HepG2 (cell line): ENCODE measurements around the gene PRM2. TPM values are rescaled to one million over a fixed set of nuclear protein-coding genes. Genes with fewer than 3 reads are reported as not detected.

ENCODE experiments used
- CAMTA2 ChIP-seq: sonication (generic); formaldehyde crosslinking; IDR thresholded peaks from 2 replicates; pipeline ENCODE4 v1.4.0; 2020; ENCODE audit warnings: mild to moderate bottlenecking, missing genetic modification reagents, borderline replicate concordance
- GZF1 ChIP-seq: sonication (generic); formaldehyde crosslinking; IDR thresholded peaks from 2 replicates; pipeline ENCODE4 v1.5.1; 2020; ENCODE audit warnings: mild to moderate bottlenecking, missing genetic modification reagents
- HDAC1 ChIP-seq: sonication (generic); formaldehyde crosslinking; IDR thresholded peaks from 2 replicates; pipeline ENCODE4 v1.5.1; 2020; ENCODE audit warnings: mild to moderate bottlenecking, missing genetic modification reagents
- HNF4A ChIP-seq: sonication (generic); formaldehyde crosslinking; IDR thresholded peaks from 2 replicates; pipeline ENCODE4 v1.4.0; 2020; ENCODE audit warnings: missing genetic modification reagents
- HNRNPLL ChIP-seq: fragments of 200-400 bp; formaldehyde crosslinking; IDR thresholded peaks from 2 replicates; pipeline ENCODE4 v1.6.1; 2017; ENCODE audit warnings: mild to moderate bottlenecking, low read depth, low read length; ENCODE audit not compliant: poor library complexity, severe bottlenecking
- HOXA7 ChIP-seq: sonication (generic); formaldehyde crosslinking; IDR thresholded peaks from 2 replicates; pipeline ENCODE4 v1.8.1; 2022; ENCODE audit warnings: mild to moderate bottlenecking, missing genetic modification reagents, moderate library complexity
- NFE2 ChIP-seq: sonication (generic); formaldehyde crosslinking; IDR thresholded peaks from 2 replicates; pipeline ENCODE4 v1.4.0; 2020; ENCODE audit warnings: missing genetic modification reagents
- PPARG ChIP-seq: conservative IDR thresholded peaks from 2 replicates; pipeline ENCODE4 v1.6.1; 2016; ENCODE audit warnings: missing biosample characterization, missing genetic modification reagents
- RBAK ChIP-seq: sonication (generic); formaldehyde crosslinking; IDR thresholded peaks from 2 replicates; pipeline ENCODE4 v1.5.1; 2020; ENCODE audit warnings: mild to moderate bottlenecking, missing genetic modification reagents
- REXO4 ChIP-seq: sonication (generic); formaldehyde crosslinking; IDR thresholded peaks from 2 replicates; pipeline ENCODE4 v1.8.0; 2022; ENCODE audit warnings: missing genetic modification reagents, mild to moderate bottlenecking, borderline replicate concordance
- SALL2 ChIP-seq: sonication (generic); formaldehyde crosslinking; IDR thresholded peaks from 2 replicates; pipeline ENCODE4 v1.8.1; 2023; ENCODE audit warnings: mild to moderate bottlenecking, missing genetic modification reagents, inconsistent platforms
- SETDB1 ChIP-seq: sonication (generic); formaldehyde crosslinking; IDR thresholded peaks from 2 replicates; pipeline ENCODE4 v1.5.1; 2020; ENCODE audit warnings: missing genetic modification reagents, mild to moderate bottlenecking, borderline replicate concordance
- SOX6 ChIP-seq, 2 experiments: fragments of 450-650 bp in 1 of 2; sonication (generic) in 1 of 2; formaldehyde crosslinking in 1 of 2; IDR thresholded peaks; 2 replicates each; pipeline versions ENCODE4 v1.4.0 to v1.6.1; 2017 to 2020; ENCODE audit warnings: antibody characterized with exemption in 1 of 2, mild to moderate bottlenecking in 1 of 2, missing genetic modification reagents in 1 of 2
- YEATS4 ChIP-seq: sonication (generic); formaldehyde crosslinking; IDR thresholded peaks from 2 replicates; pipeline ENCODE4 v1.4.0; 2020; ENCODE audit warnings: missing genetic modification reagents, borderline replicate concordance
- ZEB1 ChIP-seq: IDR thresholded peaks from 2 replicates; pipeline ENCODE4 v1.6.1; 2012; ENCODE audit warnings: mild to moderate bottlenecking, low read depth, inconsistent platforms; ENCODE audit not compliant: insufficient replicate concordance
- ZNF335 ChIP-seq: sonication (generic); formaldehyde crosslinking; IDR thresholded peaks from 2 replicates; pipeline ENCODE4 v1.4.0; 2020; ENCODE audit warnings: missing genetic modification reagents
- ZNF33A ChIP-seq: sonication (generic); formaldehyde crosslinking; IDR thresholded peaks from 2 replicates; pipeline ENCODE4 v1.5.1; 2020; ENCODE audit warnings: missing genetic modification reagents, mild to moderate bottlenecking, moderate library complexity, borderline replicate concordance
- ZNF34 ChIP-seq: sonication (generic); formaldehyde crosslinking; IDR thresholded peaks from 2 replicates; pipeline ENCODE4 v1.4.0; 2020; ENCODE audit warnings: mild to moderate bottlenecking, missing genetic modification reagents, borderline replicate concordance
- ZNF780A ChIP-seq: sonication (generic); formaldehyde crosslinking; IDR thresholded peaks from 2 replicates; pipeline ENCODE4 v1.8.0; 2022; ENCODE audit warnings: mild to moderate bottlenecking, missing genetic modification reagents, moderate library complexity
- ZSCAN22 ChIP-seq: sonication (generic); formaldehyde crosslinking; IDR thresholded peaks from 2 replicates; pipeline ENCODE4 v1.4.0; 2020; ENCODE audit warnings: mild to moderate bottlenecking, missing genetic modification reagents
- ZSCAN9 ChIP-seq: IDR thresholded peaks from 2 replicates; pipeline ENCODE4 v1.6.1; 2016; ENCODE audit warnings: borderline replicate concordance
- polyA plus RNA-seq, 8 experiments: library from polyadenylated mRNA; depleted of rRNA in 3 of 8; stranded (reverse) in 7 of 8; unstranded in 1 of 8; fragments of >200 nt; fragmentation: Illumina TruSeq in 4 of 8; extraction: Trizol in 4 of 8; gene quantifications; 2 replicates each; pipeline versions ENCODE4 v1.2.1 to v1.2.3, GENCODE V29; 2011 to 2016; ENCODE audit warnings: low read depth in 4 of 8, missing spikeins in 1 of 8, mixed read lengths in 1 of 8; ENCODE audit not compliant: insufficient read depth in 1 of 8
- total RNA-seq, 5 experiments: library from RNA; depleted of rRNA; stranded (reverse); fragments of >200 nt; fragmentation: Illumina TruSeq; extraction: Trizol; gene quantifications; 2 replicates each; pipeline ENCODE4 v1.2.3, GENCODE V29; 2016; ENCODE audit warnings: low read depth in 1 of 5
- TF ChIP-seq, protein P1 (sequence below): IDR thresholded peaks from 2 replicates; pipeline ENCODE4 v1.6.1; 2016; ENCODE audit warnings: missing genetic modification reagents, missing compliant biosample characterization
- TF ChIP-seq, protein P2 (sequence below): IDR thresholded peaks from 2 replicates; pipeline ENCODE4 v1.6.1; 2016; ENCODE audit warnings: mild to moderate bottlenecking
- TF ChIP-seq, protein P3 (sequence below): sonication (generic); formaldehyde crosslinking; IDR thresholded peaks from 2 replicates; pipeline ENCODE4 v1.4.0; 2020; ENCODE audit warnings: missing genetic modification reagents

PRM2 gene
- total and polyA plus RNA-seq, 2 of the 13 experiments (the other 11 are each of a cell fraction or from before 2014, with no cell fraction given) = 0.54 TPM; not detected in 1

DNA sequence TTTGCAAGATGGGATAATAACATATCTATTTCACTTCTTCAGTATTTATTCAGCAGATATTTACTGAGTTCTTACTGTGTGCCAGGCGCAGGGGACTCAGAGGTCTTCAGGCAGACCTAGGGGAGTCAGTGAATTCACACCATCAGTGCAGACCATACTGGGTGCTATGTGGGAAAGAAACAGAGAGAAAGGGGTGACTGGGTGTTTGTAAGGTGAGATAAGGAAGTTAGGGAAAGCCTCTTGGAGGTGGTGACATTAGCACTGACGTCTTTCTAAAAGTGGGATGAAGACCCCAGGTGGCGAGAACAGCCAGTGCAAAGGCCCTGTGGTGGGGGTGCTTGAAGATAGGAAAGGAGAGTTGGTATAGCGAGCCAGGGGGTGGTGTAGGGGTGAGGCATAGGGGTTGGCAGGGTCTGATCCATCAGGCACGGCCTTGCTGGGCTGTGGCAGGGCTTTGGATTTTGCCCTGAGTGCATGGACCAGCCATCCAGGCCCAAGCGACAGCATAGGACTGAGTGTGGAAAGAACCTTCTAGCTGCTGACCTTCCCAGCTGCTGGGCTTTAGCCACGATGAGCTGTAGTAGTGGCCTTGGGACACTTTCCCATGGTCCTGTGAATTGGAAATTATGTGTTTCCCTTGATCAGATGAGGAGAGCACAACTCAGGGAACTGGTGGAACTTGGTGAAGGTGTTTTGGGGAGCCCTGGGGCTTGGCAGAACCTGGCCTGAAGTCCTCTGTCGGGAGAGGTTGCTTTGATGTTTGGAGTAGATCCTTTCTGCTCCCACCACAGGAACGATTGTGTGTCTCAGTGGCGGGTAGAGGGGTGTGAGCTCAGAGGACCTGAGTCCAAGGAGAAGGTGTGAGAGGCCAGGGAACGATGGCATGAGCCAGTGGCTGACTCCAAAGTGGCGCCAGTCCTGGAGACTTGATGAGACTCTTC lies 16.4 kb downstream of the PRM2 start (continued):
- TF ChIP-seq HDAC1 (CRISPR knock-in tag) = peak; percentile 38; the same call in 1 of the 2 replicates
- TF ChIP-seq PPARG (CRISPR knock-in tag) = no peak
- no peak for TF ChIP-seq SALL2 (CRISPR knock-in tag)
- TF ChIP-seq SETDB1 = no peak
- TF ChIP-seq, protein P1, sequence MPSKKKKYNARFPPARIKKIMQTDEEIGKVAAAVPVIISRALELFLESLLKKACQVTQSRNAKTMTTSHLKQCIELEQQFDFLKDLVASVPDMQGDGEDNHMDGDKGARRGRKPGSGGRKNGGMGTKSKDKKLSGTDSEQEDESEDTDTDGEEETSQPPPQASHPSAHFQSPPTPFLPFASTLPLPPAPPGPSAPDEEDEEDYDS = no peak
- TF ChIP-seq, protein P2, sequence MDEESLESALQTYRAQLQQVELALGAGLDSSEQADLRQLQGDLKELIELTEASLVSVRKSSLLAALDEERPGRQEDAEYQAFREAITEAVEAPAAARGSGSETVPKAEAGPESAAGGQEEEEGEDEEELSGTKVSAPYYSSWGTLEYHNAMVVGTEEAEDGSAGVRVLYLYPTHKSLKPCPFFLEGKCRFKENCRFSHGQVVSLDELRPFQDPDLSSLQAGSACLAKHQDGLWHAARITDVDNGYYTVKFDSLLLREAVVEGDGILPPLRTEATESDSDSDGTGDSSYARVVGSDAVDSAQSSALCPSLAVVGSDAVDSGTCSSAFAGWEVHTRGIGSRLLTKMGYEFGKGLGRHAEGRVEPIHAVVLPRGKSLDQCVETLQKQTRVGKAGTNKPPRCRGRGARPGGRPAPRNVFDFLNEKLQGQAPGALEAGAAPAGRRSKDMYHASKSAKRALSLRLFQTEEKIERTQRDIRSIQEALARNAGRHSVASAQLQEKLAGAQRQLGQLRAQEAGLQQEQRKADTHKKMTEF (CRISPR knock-in tag) = no peak
- TF ChIP-seq ZEB1 = peak; percentile 32
- no peak for TF ChIP-seq HNRNPLL
- TF ChIP-seq CAMTA2 (CRISPR knock-in tag) = peak; percentile 51; the same call in 1 of the 2 replicates
- no peak for TF ChIP-seq YEATS4 (CRISPR knock-in tag)
- TF ChIP-seq ZNF335 (CRISPR knock-in tag) = no peak
- no peak; the same call in 1 of the 2 replicates for TF ChIP-seq RBAK (CRISPR knock-in tag)
- TF ChIP-seq NFE2 (CRISPR knock-in tag) = no peak
- TF ChIP-seq GZF1 (CRISPR knock-in tag) = 0 out of 2 replicates have a peak, but pooled peaks have one; percentile 24
- no peak for TF ChIP-seq ZNF780A (CRISPR knock-in tag)
- TF ChIP-seq, protein P3, sequence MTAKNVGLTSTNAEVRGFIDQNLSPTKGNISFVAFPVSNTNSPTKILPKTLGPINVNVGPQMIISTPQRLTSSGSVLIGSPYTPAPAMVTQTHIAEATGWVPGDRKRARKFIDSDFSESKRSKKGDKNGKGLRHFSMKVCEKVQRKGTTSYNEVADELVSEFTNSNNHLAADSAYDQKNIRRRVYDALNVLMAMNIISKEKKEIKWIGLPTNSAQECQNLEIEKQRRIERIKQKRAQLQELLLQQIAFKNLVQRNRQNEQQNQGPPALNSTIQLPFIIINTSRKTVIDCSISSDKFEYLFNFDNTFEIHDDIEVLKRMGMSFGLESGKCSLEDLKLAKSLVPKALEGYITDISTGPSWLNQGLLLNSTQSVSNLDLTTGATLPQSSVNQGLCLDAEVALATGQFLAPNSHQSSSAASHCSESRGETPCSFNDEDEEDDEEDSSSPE = no peak
- TF ChIP-seq HOXA7 (CRISPR knock-in tag) = no peak
- no peak for TF ChIP-seq SOX6 (IDR thresholded peaks at IDR 0.05)
- no peak for TF ChIP-seq SOX6 (CRISPR knock-in tag; IDR thresholded peaks at IDR 0.05)
- TF ChIP-seq REXO4 (CRISPR knock-in tag) = no peak
- no peak for TF ChIP-seq ZSCAN22 (CRISPR knock-in tag)
- no peak for TF ChIP-seq ZNF33A (CRISPR knock-in tag)
- no peak for TF ChIP-seq ZSCAN9 (CRISPR knock-in tag)
- peak; percentile 68 for TF ChIP-seq HNF4A
- TF ChIP-seq ZNF34 = no peak
